HCT116 (cell line): Measurements from ENCODE around the gene SHISA6. TPM values are rescaled to one million over a fixed set of nuclear protein-coding genes. Genes with fewer than 3 reads are reported as not detected.

Experiments
- ATAC-seq: fragments of 200-7000 bp; cut with Tn5 transposase; 2 replicates; pipeline ENCODE4 v1.9.1; 2020; ENCODE audit warnings: mild to moderate bottlenecking, moderate library complexity
- BruUV-seq: library from RNA; stranded (reverse); fragments of 400-500 nt; replicated peaks from 2 replicates; lab custom pipeline; 2021; lab: Mats Ljungman, UMichigan
- CTCF ChIA-PET: fragments of 300-600 bp; sonication (Branson Sonifier 250); formaldehyde crosslinking; loops from one replicate; lab custom pipeline; 2021; ENCODE audit warnings: antibody characterized with exemption; lab: Charles Lee
- POLR2A ChIA-PET: fragments of 300-600, 350-600 bp; sonication (Branson Sonifier 250); formaldehyde crosslinking; loops from one replicate; lab custom pipeline; 2021; ENCODE audit warnings: antibody characterized with exemption; lab: Charles Lee
- RAD21 ChIA-PET, 2 experiments: fragments of 300-600 bp; sonication (Branson Sonifier 250); formaldehyde crosslinking; loops; one replicate each; lab custom pipeline; 2023; ENCODE audit warnings: low total read pairs in 2 of 2; ENCODE audit not compliant: uncharacterized antibody in 2 of 2, unreplicated experiment in 2 of 2, low non-redundant PET in 1 of 2; lab: Charles Lee
- DNase-seq: peaks from one replicate; pipeline ENCODE4 v3.0.0-alpha.2; 2010; ENCODE audit warnings: low read depth, low spot score
- H2AFZ ChIP-seq: fragments of 200-600 bp; shearing (Covaris generic), sonication (generic); 2 replicates; pipeline ENCODE4 v1.6.1; 2017; ENCODE audit warnings: low read depth, mixed run types, mixed read lengths, antibody characterized with exemption, low read length; ENCODE audit not compliant: poor library complexity, severe bottlenecking
- H3K27ac ChIP-seq: 2 replicates; pipeline ENCODE4 v1.5.1; 2012; ENCODE audit warnings: low read depth, low read length
- H3K27me3 ChIP-seq: fragments of 200-600 bp; sonication (generic); 2 replicates; pipeline ENCODE4 v1.6.1; 2016; ENCODE audit warnings: mixed run types, low read length, mixed read lengths; ENCODE audit not compliant: insufficient read depth
- H3K36me3 ChIP-seq, 2 experiments: fragments of 200-500 bp in 1 of 2; fragments of 200-600 bp in 1 of 2; sonication (Bioruptor generic) in 1 of 2; sonication (generic) in 1 of 2; 2 replicates each; pipeline versions ENCODE4 v1.5.1 to v1.6.1; 2014 to 2016; ENCODE audit warnings: low read length in 2 of 2, inconsistent platforms in 1 of 2, mixed read lengths in 1 of 2, mixed run types in 1 of 2; ENCODE audit not compliant: insufficient read depth in 2 of 2, control insufficient read depth in 1 of 2
- H3K4me1 ChIP-seq, 2 experiments: fragments of 200-600 bp in 1 of 2; sonication (generic) in 1 of 2; 2 replicates each; pipeline versions ENCODE4 v1.5.1 to v1.6.1; 2012 to 2017; ENCODE audit warnings: low read length in 2 of 2, inconsistent platforms in 1 of 2, mild to moderate bottlenecking in 1 of 2, mixed read lengths in 1 of 2, mixed run types in 1 of 2, moderate library complexity in 1 of 2; ENCODE audit not compliant: insufficient read depth in 2 of 2, control insufficient read depth in 1 of 2
- H3K4me2 ChIP-seq: fragments of 200-600 bp; sonication (generic); 2 replicates; pipeline ENCODE4 v1.6.1; 2017; ENCODE audit warnings: mixed run types, low read length, mixed read lengths
- H3K4me3 ChIP-seq, 2 experiments: fragments of 200-600 bp in 1 of 2; sonication (generic) in 1 of 2; replicated peaks in 1 of 2; 2 replicates each; pipeline ENCODE4 v1.5.1; 2011 to 2016; ENCODE audit warnings: low read length in 2 of 2, control low read depth in 1 of 2, low read depth in 1 of 2, mild to moderate bottlenecking in 1 of 2, mixed read lengths in 1 of 2, mixed run types in 1 of 2
- H3K79me2 ChIP-seq: fragments of 200-600 bp; sonication (generic); 2 replicates; pipeline ENCODE4 v1.6.1; 2017; ENCODE audit warnings: mild to moderate bottlenecking, mixed run types, low read length, moderate library complexity, mixed read lengths; ENCODE audit not compliant: insufficient read depth
- H3K9ac ChIP-seq: fragments of 200-600 bp; sonication (generic); 2 replicates; pipeline ENCODE4 v1.6.1; 2016; ENCODE audit warnings: low read length, mixed read lengths
- H3K9me2 ChIP-seq: fragments of 200-600 bp; sonication (generic), shearing (Covaris generic); 2 replicates; pipeline ENCODE4 v1.6.1; 2017; ENCODE audit warnings: mixed run types, mild to moderate bottlenecking, moderate library complexity; ENCODE audit not compliant: insufficient read depth
- H3K9me3 ChIP-seq, 2 experiments: fragments of 200-500 bp in 1 of 2; fragments of 200-600 bp in 1 of 2; sonication (Bioruptor generic) in 1 of 2; sonication (generic) in 1 of 2; 2 replicates each; pipeline ENCODE4 v1.6.1; 2014 to 2017; ENCODE audit warnings: low read length in 2 of 2, mixed read lengths in 2 of 2, inconsistent platforms in 1 of 2, low read depth in 1 of 2, mild to moderate bottlenecking in 1 of 2, mixed run types in 1 of 2, moderate library complexity in 1 of 2; ENCODE audit not compliant: control insufficient read depth in 1 of 2, insufficient read depth in 1 of 2
- H4K20me1 ChIP-seq: fragments of 200-600 bp; sonication (generic), shearing (Covaris generic); 2 replicates; pipeline ENCODE4 v1.6.1; 2017; ENCODE audit warnings: mixed run types, mild to moderate bottlenecking, moderate library complexity; ENCODE audit not compliant: insufficient read depth
- ATF3 ChIP-seq: IDR thresholded peaks from 2 replicates; pipeline ENCODE4 v1.6.1; 2012
- EGR1 ChIP-seq: IDR thresholded peaks from 2 replicates; pipeline ENCODE4 v1.6.1; 2012; ENCODE audit warnings: low read depth
- ELF1 ChIP-seq: IDR thresholded peaks from 2 replicates; pipeline ENCODE4 v1.6.1; 2012; ENCODE audit warnings: low read depth, borderline replicate concordance
- EZH2 ChIP-seq: fragments of 200-600 bp; sonication (generic); IDR thresholded peaks from 2 replicates; pipeline ENCODE4 v1.6.1; 2017; ENCODE audit warnings: antibody characterized with exemption, mixed run types
- MAX ChIP-seq: IDR thresholded peaks from 2 replicates; pipeline ENCODE4 v1.6.1; 2012
- SIN3A ChIP-seq: IDR thresholded peaks from 2 replicates; pipeline ENCODE4 v1.6.1; 2012; ENCODE audit warnings: low read depth
- SRF ChIP-seq: IDR thresholded peaks from 2 replicates; pipeline ENCODE4 v1.6.1; 2012; ENCODE audit warnings: low read depth
- TCF7L2 ChIP-seq: IDR thresholded peaks from 2 replicates; pipeline ENCODE4 v1.7.0; 2011; ENCODE audit warnings: borderline replicate concordance, inconsistent platforms; ENCODE audit not compliant: insufficient read depth, insufficient read length; ENCODE audit errors: extremely low read depth
- YY1 ChIP-seq: IDR thresholded peaks from 2 replicates; pipeline ENCODE4 v1.6.1; 2011; ENCODE audit warnings: low read length, low read depth, moderate library complexity, mild to moderate bottlenecking; ENCODE audit not compliant: insufficient replicate concordance; ENCODE audit errors: extremely low read depth
- intact Hi-C: fragments of 100-400 bp; cut with micrococcal nuclease; formaldehyde crosslinking; loops from 2 replicates; pipeline ENCODE4 v1.10.0; 2022
- total RNA-seq: library from RNA; stranded (reverse); gene quantifications from one replicate; pipeline ENCODE4 v1.2.1, GENCODE V29; 2021; ENCODE audit not compliant: unreplicated experiment
- TF ChIP-seq, protein P1 (sequence below): IDR thresholded peaks from 2 replicates; pipeline ENCODE4 v1.6.1; 2012; ENCODE audit warnings: low read depth
- TF ChIP-seq, protein P2 (sequence below), 3 experiments: fragments of 200-600 bp in 1 of 3; sonication (generic) in 1 of 3; IDR thresholded peaks in 2 of 3; conservative IDR thresholded peaks in 1 of 3; 2 replicates each; pipeline ENCODE4 v1.5.1; 2012 to 2017; ENCODE audit warnings: low read depth in 2 of 3, low read length in 2 of 3, antibody characterized with exemption in 1 of 3, borderline replicate concordance in 1 of 3, control low read depth in 1 of 3, mild to moderate bottlenecking in 1 of 3, mixed read lengths in 1 of 3, mixed run types in 1 of 3, moderate library complexity in 1 of 3; ENCODE audit not compliant: insufficient read depth in 1 of 3

The SHISA6 gene
- total RNA-seq, 1 experiment from 2014 or later: not detected

DNA sequence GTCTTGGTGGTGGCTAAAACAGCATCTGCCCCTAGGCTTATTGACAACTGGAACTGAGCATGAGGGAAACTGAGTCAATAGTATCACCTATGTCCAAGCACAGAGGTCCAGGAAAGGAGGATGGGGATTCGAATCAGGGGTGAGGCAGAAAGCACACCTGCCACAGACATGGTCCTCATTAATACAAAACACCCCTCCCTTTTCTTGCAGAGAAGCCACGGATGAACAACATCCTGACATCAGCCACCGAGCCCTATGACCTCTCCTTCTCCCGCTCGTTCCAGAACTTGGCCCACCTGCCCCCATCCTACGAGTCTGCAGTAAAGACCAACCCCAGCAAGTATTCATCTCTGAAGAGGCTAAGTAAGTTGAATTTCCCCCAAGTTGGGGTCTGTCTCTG is 314.5 kb downstream of the SHISA6 start (continued):
- TF ChIP-seq, protein P1, sequence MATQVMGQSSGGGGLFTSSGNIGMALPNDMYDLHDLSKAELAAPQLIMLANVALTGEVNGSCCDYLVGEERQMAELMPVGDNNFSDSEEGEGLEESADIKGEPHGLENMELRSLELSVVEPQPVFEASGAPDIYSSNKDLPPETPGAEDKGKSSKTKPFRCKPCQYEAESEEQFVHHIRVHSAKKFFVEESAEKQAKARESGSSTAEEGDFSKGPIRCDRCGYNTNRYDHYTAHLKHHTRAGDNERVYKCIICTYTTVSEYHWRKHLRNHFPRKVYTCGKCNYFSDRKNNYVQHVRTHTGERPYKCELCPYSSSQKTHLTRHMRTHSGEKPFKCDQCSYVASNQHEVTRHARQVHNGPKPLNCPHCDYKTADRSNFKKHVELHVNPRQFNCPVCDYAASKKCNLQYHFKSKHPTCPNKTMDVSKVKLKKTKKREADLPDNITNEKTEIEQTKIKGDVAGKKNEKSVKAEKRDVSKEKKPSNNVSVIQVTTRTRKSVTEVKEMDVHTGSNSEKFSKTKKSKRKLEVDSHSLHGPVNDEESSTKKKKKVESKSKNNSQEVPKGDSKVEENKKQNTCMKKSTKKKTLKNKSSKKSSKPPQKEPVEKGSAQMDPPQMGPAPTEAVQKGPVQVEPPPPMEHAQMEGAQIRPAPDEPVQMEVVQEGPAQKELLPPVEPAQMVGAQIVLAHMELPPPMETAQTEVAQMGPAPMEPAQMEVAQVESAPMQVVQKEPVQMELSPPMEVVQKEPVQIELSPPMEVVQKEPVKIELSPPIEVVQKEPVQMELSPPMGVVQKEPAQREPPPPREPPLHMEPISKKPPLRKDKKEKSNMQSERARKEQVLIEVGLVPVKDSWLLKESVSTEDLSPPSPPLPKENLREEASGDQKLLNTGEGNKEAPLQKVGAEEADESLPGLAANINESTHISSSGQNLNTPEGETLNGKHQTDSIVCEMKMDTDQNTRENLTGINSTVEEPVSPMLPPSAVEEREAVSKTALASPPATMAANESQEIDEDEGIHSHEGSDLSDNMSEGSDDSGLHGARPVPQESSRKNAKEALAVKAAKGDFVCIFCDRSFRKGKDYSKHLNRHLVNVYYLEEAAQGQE: no peak

GRCh38 chr17:11557727-11558452 is 316.9 kb downstream of the SHISA6 start:
- H4K20me1 ChIP-seq: no peaks in the 10 kb centered on the region
- H3K9me3 ChIP-seq: peaks cover 0 to 13% of the 10 kb centered on the region in 2 experiments; a peak in 1 of 4 replicates
- no peak for ATAC-seq
- no peak for DNase-seq
- ChIA-PET RAD21 (no interaction called here), POLR2A (no interaction called here), CTCF (no interaction called here)
- no peaks in the 10 kb centered on the region for H3K79me2 ChIP-seq
- no peaks in the 10 kb centered on the region for H3K9me2 ChIP-seq
- TF ChIP-seq ATF3 (no peak), EZH2 (no peak), SIN3A (no peak), SRF (no peak), MAX (no peak), EGR1 (no peak), YY1 (no peak), TCF7L2 (no peak), ELF1 (no peak)
- TF ChIP-seq, protein P2, sequence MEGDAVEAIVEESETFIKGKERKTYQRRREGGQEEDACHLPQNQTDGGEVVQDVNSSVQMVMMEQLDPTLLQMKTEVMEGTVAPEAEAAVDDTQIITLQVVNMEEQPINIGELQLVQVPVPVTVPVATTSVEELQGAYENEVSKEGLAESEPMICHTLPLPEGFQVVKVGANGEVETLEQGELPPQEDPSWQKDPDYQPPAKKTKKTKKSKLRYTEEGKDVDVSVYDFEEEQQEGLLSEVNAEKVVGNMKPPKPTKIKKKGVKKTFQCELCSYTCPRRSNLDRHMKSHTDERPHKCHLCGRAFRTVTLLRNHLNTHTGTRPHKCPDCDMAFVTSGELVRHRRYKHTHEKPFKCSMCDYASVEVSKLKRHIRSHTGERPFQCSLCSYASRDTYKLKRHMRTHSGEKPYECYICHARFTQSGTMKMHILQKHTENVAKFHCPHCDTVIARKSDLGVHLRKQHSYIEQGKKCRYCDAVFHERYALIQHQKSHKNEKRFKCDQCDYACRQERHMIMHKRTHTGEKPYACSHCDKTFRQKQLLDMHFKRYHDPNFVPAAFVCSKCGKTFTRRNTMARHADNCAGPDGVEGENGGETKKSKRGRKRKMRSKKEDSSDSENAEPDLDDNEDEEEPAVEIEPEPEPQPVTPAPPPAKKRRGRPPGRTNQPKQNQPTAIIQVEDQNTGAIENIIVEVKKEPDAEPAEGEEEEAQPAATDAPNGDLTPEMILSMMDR (IDR thresholded peaks at IDR 0.05 in 2 of 3, conservative IDR thresholded peaks at IDR 0.05 in 1 of 3; ENCODE audit: borderline replicate concordance in 1 of 3, insufficient read depth in 1 of 3, low read depth in 2 of 3, low read length in 2 of 3): no peak
- no TSS peak for BruUV-seq
- intact Hi-C loops: no loop called here
- no peaks in the 10 kb centered on the region for H3K4me1 ChIP-seq
- H3K9ac ChIP-seq: no peak overlapping the region
- H2AFZ ChIP-seq: no peak overlapping the region
- no peak overlapping the region for H3K4me2 ChIP-seq
- H3K27ac ChIP-seq: no peak overlapping the region
- H3K36me3 ChIP-seq: no peaks in the 10 kb centered on the region
- no peaks in the 10 kb centered on the region for H3K27me3 ChIP-seq
- no peak overlapping the region for H3K4me3 ChIP-seq
